ENCODE data around the gene COL24A1. TPM values are rescaled to one million over a fixed set of nuclear protein-coding genes. Genes with fewer than 3 reads are reported as not detected.

The COL24A1 gene
- total RNA-seq, 1 donor, result 0.27 TPM

- TF ChIP-seq, protein P1, sequence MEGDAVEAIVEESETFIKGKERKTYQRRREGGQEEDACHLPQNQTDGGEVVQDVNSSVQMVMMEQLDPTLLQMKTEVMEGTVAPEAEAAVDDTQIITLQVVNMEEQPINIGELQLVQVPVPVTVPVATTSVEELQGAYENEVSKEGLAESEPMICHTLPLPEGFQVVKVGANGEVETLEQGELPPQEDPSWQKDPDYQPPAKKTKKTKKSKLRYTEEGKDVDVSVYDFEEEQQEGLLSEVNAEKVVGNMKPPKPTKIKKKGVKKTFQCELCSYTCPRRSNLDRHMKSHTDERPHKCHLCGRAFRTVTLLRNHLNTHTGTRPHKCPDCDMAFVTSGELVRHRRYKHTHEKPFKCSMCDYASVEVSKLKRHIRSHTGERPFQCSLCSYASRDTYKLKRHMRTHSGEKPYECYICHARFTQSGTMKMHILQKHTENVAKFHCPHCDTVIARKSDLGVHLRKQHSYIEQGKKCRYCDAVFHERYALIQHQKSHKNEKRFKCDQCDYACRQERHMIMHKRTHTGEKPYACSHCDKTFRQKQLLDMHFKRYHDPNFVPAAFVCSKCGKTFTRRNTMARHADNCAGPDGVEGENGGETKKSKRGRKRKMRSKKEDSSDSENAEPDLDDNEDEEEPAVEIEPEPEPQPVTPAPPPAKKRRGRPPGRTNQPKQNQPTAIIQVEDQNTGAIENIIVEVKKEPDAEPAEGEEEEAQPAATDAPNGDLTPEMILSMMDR (IDR thresholded peaks at IDR 0.05; ENCODE audit: insufficient read depth, low read length), result no peak
- no peak overlapping the region for H3K4me3 ChIP-seq (ENCODE audit: low read depth, low read length)
- no peak for DNase-seq (ENCODE audit: low read depth)
These were observed 204.1 kb downstream of the COL24A1 start for GRCh38 chr1:85952460-85952859.

- no peak for DNase-seq (ENCODE audit: low read depth)
- TF ChIP-seq, protein P1 (IDR thresholded peaks at IDR 0.05; ENCODE audit: insufficient read depth, low read length), result no peak
- no peak overlapping the region for H3K4me3 ChIP-seq (ENCODE audit: low read depth, low read length)
These were observed 209.4 kb downstream of the COL24A1 start for GRCh38 chr1:85947186-85947585.

GRCh38 chr1:85943945-85944344 lies 212.6 kb downstream of the COL24A1 start:
- TF ChIP-seq, protein P1 (IDR thresholded peaks at IDR 0.05; ENCODE audit: insufficient read depth, low read length), result no peak
- DNase-seq (ENCODE audit: low read depth), result no peak

GRCh38 chr1:85943526-85943925 lies 213.0 kb downstream of the COL24A1 start:
- DNase-seq (ENCODE audit: low read depth), result no peak
- no peak overlapping the region for H3K4me3 ChIP-seq (ENCODE audit: low read depth, low read length)
- TF ChIP-seq, protein P1 (IDR thresholded peaks at IDR 0.05; ENCODE audit: insufficient read depth, low read length), result no peak

More at GRCh38 chr1:85943945-85944344, 212.6 kb downstream of the COL24A1 start:
- no peak overlapping the region for H3K4me3 ChIP-seq (ENCODE audit: low read depth, low read length)

DNA sequence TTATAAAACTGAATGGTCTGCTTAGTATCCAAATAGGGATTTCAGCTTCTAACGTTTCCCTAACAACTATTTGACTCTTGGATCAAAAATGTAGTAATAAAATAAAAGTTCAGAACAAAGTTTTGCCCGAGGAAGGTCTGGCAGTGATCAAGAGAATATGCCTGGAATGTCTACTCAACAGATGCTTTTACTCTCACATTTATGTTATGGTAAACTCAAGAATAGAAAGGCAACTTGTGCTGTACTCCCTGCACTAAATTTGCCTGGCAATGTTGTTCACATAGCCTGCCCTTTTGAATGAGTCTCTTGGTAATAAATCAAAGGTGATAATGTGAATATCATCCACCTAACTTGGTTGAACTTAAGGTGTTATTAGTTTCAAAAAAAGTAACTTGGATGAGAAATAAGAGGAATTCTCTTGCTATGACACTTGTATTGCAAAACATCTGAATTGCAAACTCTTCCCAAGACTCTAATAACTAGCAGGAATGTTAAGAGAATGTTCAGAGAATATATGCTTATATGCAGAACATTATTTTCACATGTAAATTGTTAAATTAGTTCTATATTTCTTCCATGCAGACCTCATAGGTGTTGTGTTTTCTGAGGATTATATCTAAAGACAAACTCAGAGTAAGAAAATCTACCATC lies 215.8 kb downstream of the COL24A1 start:
- no peak overlapping the region for H3K4me3 ChIP-seq (ENCODE audit: low read depth, low read length)
- TF ChIP-seq, protein P1 (IDR thresholded peaks at IDR 0.05; ENCODE audit: insufficient read depth, low read length), result no peak
- DNase-seq (ENCODE audit: low read depth), result peak; percentile 11

GRCh38 chr1:85938829-85939228 lies 217.7 kb downstream of the COL24A1 start:
- no peak for DNase-seq (ENCODE audit: low read depth)
- no peak overlapping the region for H3K4me3 ChIP-seq (ENCODE audit: low read depth, low read length)
- TF ChIP-seq, protein P1 (IDR thresholded peaks at IDR 0.05; ENCODE audit: insufficient read depth, low read length), result no peak

GRCh38 chr1:85936470-85936869 lies 220.1 kb downstream of the COL24A1 start:
- no peak for DNase-seq (ENCODE audit: low read depth)
- H3K4me3 ChIP-seq (ENCODE audit: low read depth, low read length), result no peak overlapping the region
- TF ChIP-seq, protein P1 (IDR thresholded peaks at IDR 0.05; ENCODE audit: insufficient read depth, low read length), result no peak

Measured in fibroblast of the aortic adventitia (primary cell).